Thoracic aorta (tissue), 2 donors: ENCODE results near the gene WHRN. TPM values are rescaled to one million over a fixed set of nuclear protein-coding genes. Genes with fewer than 3 reads are reported as not detected.

ENCODE experiments used
- ATAC-seq: fragments of 150-250 bp; one replicate; pipeline ENCODE4 v1.8.0; 2017; ENCODE audit warnings: low read depth; ENCODE audit not compliant: insufficient number of reproducible peaks, low FRiP score
- DNase-seq: peaks from one replicate; pipeline ENCODE4 v3.0.0-alpha.2; 2020; ENCODE audit warnings: low spot score
- H3K27ac ChIP-seq, 2 donors: fragments of 200-600 bp; sonication (generic); 1 replicate in 1 of 2; 2 replicates in 1 of 2; pipeline ENCODE4 v1.5.1; 2016; ENCODE audit warnings: mild to moderate bottlenecking in 2 of 2, moderate library complexity in 2 of 2
- H3K27me3 ChIP-seq: fragments of 200-600 bp; sonication (generic); replicated peaks from 2 replicates; pipeline ENCODE4 v1.6.0; 2016; ENCODE audit warnings: mild to moderate bottlenecking; ENCODE audit not compliant: insufficient read depth
- H3K36me3 ChIP-seq: fragments of 200-600 bp; sonication (generic); one replicate; pipeline ENCODE4 v1.5.1; 2016
- H3K4me1 ChIP-seq, 2 donors: fragments of 200-600 bp; sonication (generic); 1 replicate in 1 of 2; 2 replicates in 1 of 2; pipeline versions ENCODE4 v1.5.1 to v1.6.0; 2016; ENCODE audit warnings: low read depth in 2 of 2, mild to moderate bottlenecking in 1 of 2; ENCODE audit not compliant: control insufficient read depth in 1 of 2
- H3K4me3 ChIP-seq: fragments of 200-600 bp; sonication (generic); 2 replicates; pipeline ENCODE4 v1.5.1; 2016; ENCODE audit warnings: mild to moderate bottlenecking
- H3K9me3 ChIP-seq: fragments of 200-600 bp; sonication (generic); 2 replicates; pipeline ENCODE4 v1.5.1; 2016
- CTCF ChIP-seq: fragments of 200-600 bp; sonication (generic); IDR thresholded peaks from one replicate; pipeline ENCODE4 v1.5.1; 2019; ENCODE audit warnings: antibody characterized with exemption
- total RNA-seq, 2 donors: library from RNA; depleted of rRNA; stranded (reverse); fragments of >200 nt; gene quantifications; one replicate each; pipeline versions ENCODE4 v1.1.0 to v1.2.3, GENCODE V29; 2016

The WHRN gene
- total RNA-seq, 2 donors from 2014 or later: 4.1 to 5.1 TPM

GRCh38 chr9:114421147-114421546 is 84.1 kb downstream of the WHRN start:
- Histone ChIP-seq H3K4me3 (no peak overlapping the region), H3K36me3 (no peaks in the 10 kb centered on the region), H3K27ac (no peak overlapping the region), H3K27me3 (no peaks in the 10 kb centered on the region), H3K4me1 (no peaks in the 10 kb centered on the region), H3K9me3 (no peaks in the 10 kb centered on the region)
- DNase-seq (no peak), ATAC-seq (no peak)
- no peak for TF ChIP-seq CTCF

GRCh38 chr9:114419796-114420195 is 85.5 kb downstream of the WHRN start:
- Histone ChIP-seq H3K27me3 (no peaks in the 10 kb centered on the region), H3K9me3 (no peaks in the 10 kb centered on the region), H3K4me3 (no peak overlapping the region), H3K4me1 (no peaks in the 10 kb centered on the region), H3K36me3 (no peaks in the 10 kb centered on the region), H3K27ac (no peak overlapping the region)
- no peak for TF ChIP-seq CTCF
- no peak for ATAC-seq
- no peak for DNase-seq

GRCh38 chr9:114418053-114418452 is 87.2 kb downstream of the WHRN start:
- H3K27me3 ChIP-seq: no peaks in the 10 kb centered on the region
- no peak for ATAC-seq
- peaks cover 0 to 10% of the 10 kb centered on the region in 2 donors for H3K4me1 ChIP-seq
- H3K4me3 ChIP-seq: no peak overlapping the region
- TF ChIP-seq CTCF: no peak
- no peak for DNase-seq
- H3K27ac ChIP-seq: no peak overlapping the region
- no peaks in the 10 kb centered on the region for H3K36me3 ChIP-seq
- no peaks in the 10 kb centered on the region for H3K9me3 ChIP-seq

GRCh38 chr9:114417511-114417910 is 87.8 kb downstream of the WHRN start:
- Histone ChIP-seq H3K27me3 (no peaks in the 10 kb centered on the region), H3K27ac (no peak overlapping the region), H3K4me1 (peaks cover 0 to 10% of the 10 kb centered on the region in 2 donors), H3K9me3 (no peaks in the 10 kb centered on the region), H3K4me3 (no peak overlapping the region), H3K36me3 (no peaks in the 10 kb centered on the region)
- ATAC-seq (no peak), DNase-seq (no peak)
- TF ChIP-seq CTCF: no peak

- Histone ChIP-seq H3K27me3 (no peaks in the 10 kb centered on the region), H3K9me3 (no peaks in the 10 kb centered on the region), H3K4me1 (peaks cover 0 to 10% of the 10 kb centered on the region in 2 donors), H3K36me3 (no peaks in the 10 kb centered on the region), H3K27ac (no peak overlapping the region), H3K4me3 (no peak overlapping the region)
- no peak for TF ChIP-seq CTCF
- ATAC-seq (no peak), DNase-seq (no peak)
Measured at GRCh38 chr9:114416906-114417305, 88.4 kb downstream of the WHRN start.
